HG03135 (cell line): ENCODE results near the gene IFNL2.

ENCODE experiments used
- ATAC-seq: cut with Tn5 transposase; IDR thresholded peaks from one replicate; pipeline ENCODE4 v1.9.1; 2021; ENCODE audit warnings: mild to moderate bottlenecking, moderate library complexity; ENCODE audit not compliant: unreplicated experiment

The IFNL2 gene

GRCh38 chr19:39316627-39317321, 48.6 kb downstream of the IFNL2 start:
- no peak for ATAC-seq

- no peak for ATAC-seq
Measured at GRCh38 chr19:39317476-39317875, 49.3 kb downstream of the IFNL2 start.

DNA sequence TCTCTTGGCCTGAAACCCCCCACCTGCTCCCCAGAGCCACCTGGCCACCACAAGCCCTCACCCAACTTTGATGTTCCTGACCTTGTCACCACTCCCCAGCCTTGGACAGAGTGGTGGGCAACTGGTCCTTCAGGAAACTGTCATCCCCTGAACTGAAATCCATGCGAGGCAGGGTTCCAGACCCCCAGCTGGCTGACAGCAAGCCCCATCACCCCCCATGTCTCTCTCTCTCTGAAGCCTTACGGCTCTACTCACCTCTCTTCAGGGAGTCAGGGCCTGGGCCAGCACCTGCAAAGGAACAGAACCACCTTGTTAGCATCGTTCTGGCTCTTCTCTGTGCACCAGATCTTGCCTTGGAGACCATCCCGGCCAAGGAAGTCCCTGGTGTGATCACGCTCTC, 49.9 kb downstream of the IFNL2 start:
- no peak for ATAC-seq

GRCh38 chr19:39318690-39319089, 50.5 kb downstream of the IFNL2 start:
- no peak for ATAC-seq

GRCh38 chr19:39319098-39319891, 51.1 kb downstream of the IFNL2 start:
- ATAC-seq, result no peak
